Sigmoid colon (tissue), 4 donors: Measurements from ENCODE around the gene CEP85L.

Experiments
- CTCF ChIP-seq, 4 experiments: fragments of 450-650 bp in 3 of 4; fragments of 200-600 bp in 1 of 4; IDR thresholded peaks; one replicate each; pipeline ENCODE4 v1.5.1; 2016 to 2019; ENCODE audit warnings: antibody characterized with exemption in 4 of 4, mild to moderate bottlenecking in 3 of 4, moderate library complexity in 2 of 4
- EP300 ChIP-seq, 4 donors: sonication (generic); formaldehyde crosslinking; IDR thresholded peaks; one replicate each; pipeline ENCODE4 v1.6.1; 2017; ENCODE audit warnings: antibody characterized with exemption in 4 of 4
- POLR2A ChIP-seq, 2 donors: fragments of 450-650 bp; IDR thresholded peaks; one replicate each; pipeline ENCODE4 v1.6.1; 2016; ENCODE audit warnings: antibody characterized with exemption in 2 of 2, mild to moderate bottlenecking in 2 of 2, moderate library complexity in 2 of 2
- POLR2AphosphoS5 ChIP-seq, 4 donors: sonication (generic); formaldehyde crosslinking; IDR thresholded peaks; one replicate each; pipeline ENCODE4 v1.6.1; 2017; ENCODE audit warnings: antibody characterized with exemption in 4 of 4

GRCh38 chr6:118625833-118626232 lies 25.6 kb downstream of the CEP85L start:
- TF ChIP-seq POLR2A (IDR thresholded peaks at IDR 0.05), result no peak
- TF ChIP-seq CTCF (IDR thresholded peaks at IDR 0.05), result no peak
- no peak for TF ChIP-seq EP300 (IDR thresholded peaks at IDR 0.05)
- TF ChIP-seq POLR2AphosphoS5 (IDR thresholded peaks at IDR 0.05), result no peak
